CD4-positive, alpha-beta T cell (primary cell): ENCODE data around the gene MIEN1. TPM values are rescaled to one million over a fixed set of nuclear protein-coding genes. Genes with fewer than 3 reads are reported as not detected.

Experiments
- ATAC-seq: fragments of 200-7000 bp; cut with Tn5 transposase; one replicate; pipeline ENCODE4 v1.10.0; 2022; ENCODE audit warnings: mild to moderate bottlenecking; ENCODE audit not compliant: poor library complexity
- CTCF ChIA-PET: fragments of 350-600 bp; sonication (Branson Sonifier 250); formaldehyde crosslinking; loops from one replicate; lab custom pipeline; 2021; ENCODE audit warnings: antibody characterized with exemption, inconsistent platforms; lab: Charles Lee
- POLR2A ChIA-PET: fragments of 350-600 bp; sonication (Branson Sonifier 250); formaldehyde crosslinking; loops from one replicate; lab custom pipeline; 2021; ENCODE audit warnings: antibody characterized with exemption, inconsistent platforms; lab: Charles Lee
- DNase-seq, 14 experiments: peaks; one replicate each; pipeline ENCODE4 v3.0.0-alpha.2; 2013 to 2020; ENCODE audit warnings: mixed read lengths in 2 of 14
- H3K27ac ChIP-seq, 2 donors: one replicate each; pipeline versions ENCODE4 v1.5.1 to v1.7.0; 2013; ENCODE audit warnings: low read length in 2 of 2, low read depth in 1 of 2, mild to moderate bottlenecking in 1 of 2
- H3K27me3 ChIP-seq, 2 experiments: 1 replicate in 1 of 2; 2 replicates in 1 of 2; pipeline versions ENCODE4 v1.6.1 to v1.7.0; 2013; ENCODE audit warnings: low read length in 2 of 2, control low read depth in 1 of 2, mild to moderate bottlenecking in 1 of 2, moderate library complexity in 1 of 2; ENCODE audit not compliant: insufficient read depth in 2 of 2, control insufficient read depth in 1 of 2
- H3K36me3 ChIP-seq: one replicate; pipeline ENCODE4 v1.6.1; 2013; ENCODE audit warnings: low read length, control low read depth; ENCODE audit not compliant: insufficient read depth
- H3K4me1 ChIP-seq: one replicate; pipeline ENCODE4 v1.6.1; 2013; ENCODE audit warnings: low read length, control low read depth; ENCODE audit not compliant: insufficient read depth
- H3K4me3 ChIP-seq: one replicate; pipeline ENCODE4 v1.5.1; 2013; ENCODE audit warnings: mild to moderate bottlenecking, low read length, moderate library complexity
- H3K9me3 ChIP-seq, 2 experiments: 1 replicate in 1 of 2; 2 replicates in 1 of 2; pipeline versions ENCODE4 v1.6.1 to v1.7.0; 2013; ENCODE audit warnings: low read length in 2 of 2, mild to moderate bottlenecking in 2 of 2, control low read depth in 1 of 2, moderate library complexity in 1 of 2; ENCODE audit not compliant: control insufficient read depth in 1 of 2, insufficient read depth in 1 of 2
- H3K27ac Mint-ChIP-seq: one replicate; pipeline ENCODE4 v1.8.0; 2020; ENCODE audit warnings: mixed read lengths
- H3K27me3 Mint-ChIP-seq: one replicate; pipeline ENCODE4 v1.8.0; 2021; ENCODE audit warnings: mixed read lengths
- H3K36me3 Mint-ChIP-seq: one replicate; pipeline ENCODE4 v1.8.0; 2021; ENCODE audit warnings: low read depth, mixed read lengths
- H3K4me1 Mint-ChIP-seq: one replicate; pipeline ENCODE4 v1.8.0; 2021; ENCODE audit warnings: low read depth, mixed read lengths
- H3K4me3 Mint-ChIP-seq: one replicate; pipeline ENCODE4 v1.8.0; 2020; ENCODE audit warnings: mild to moderate bottlenecking, mixed read lengths
- H3K9me3 Mint-ChIP-seq: one replicate; pipeline ENCODE4 v1.8.0; 2020; ENCODE audit warnings: mixed read lengths
- CTCF ChIP-seq: fragments of 200-600 bp; IDR thresholded peaks from one replicate; pipeline ENCODE4 v1.8.0; 2022; ENCODE audit warnings: antibody characterized with exemption, mild to moderate bottlenecking
- intact Hi-C, 2 experiments: fragments of 100-400 bp; cut with DNase I in 1 of 2; cut with micrococcal nuclease in 1 of 2; formaldehyde crosslinking; loops; one replicate each; pipeline versions ENCODE4 v1.15.1 to v1.9.0; 2023 to 2025; cut with DNase I, micrococcal nuclease
- total RNA-seq, 174 experiments: library from RNA in 2 of 174; stranded (reverse) in 2 of 174; gene quantifications; one replicate each; pipeline ENCODE4 v1.2.3 and lab custom pipeline; 2021 to 2026

MIEN1 gene
- total RNA-seq, 2 experiments from 2014 or later = 31.5 to 32.3 TPM

- POLR2A ChIA-PET = no interaction called here
- intact Hi-C loops = no loop called here
- no peaks in the 10 kb centered on the region for H3K36me3 ChIP-seq
- no peaks in the 10 kb centered on the region for H3K9me3 ChIP-seq
- no peaks in the 10 kb centered on the region for H3K27me3 ChIP-seq
- peak overlapping the region; percentile 6 for H3K27ac Mint-ChIP-seq
- H3K4me1 ChIP-seq = peaks cover 1% of the 10 kb centered on the region
- DNase-seq (no peak), ATAC-seq (no peak)
- H3K27me3 Mint-ChIP-seq = no peaks in the 10 kb centered on the region
- H3K4me3 Mint-ChIP-seq = no peak overlapping the region
- H3K4me1 Mint-ChIP-seq = peaks cover 5% of the 10 kb centered on the region
- CTCF ChIA-PET = interaction anchor here (1.3 kb wide), 1 partner anchor 15 kb away, joined by 3 read pairs; no protein-coding TSS in a partner anchor
- H3K9me3 Mint-ChIP-seq = no peaks in the 10 kb centered on the region
- no peak overlapping the region for H3K27ac ChIP-seq
- TF ChIP-seq CTCF = no peak
- no peak overlapping the region for H3K4me3 ChIP-seq
- H3K36me3 Mint-ChIP-seq = no peaks in the 10 kb centered on the region
Measured at GRCh38 chr17:39747745-39748144, 17.4 kb upstream of the MIEN1 start.

- Histone ChIP-seq H3K4me1 (no peaks in the 10 kb centered on the region), H3K27ac (no peak overlapping the region), H3K36me3 (no peaks in the 10 kb centered on the region), H3K9me3 (no peaks in the 10 kb centered on the region), H3K4me3 (no peak overlapping the region), H3K27me3 (no peaks in the 10 kb centered on the region)
- Mint-ChIP-seq H3K9me3 (no peaks in the 10 kb centered on the region), H3K4me1 (no peaks in the 10 kb centered on the region), H3K36me3 (no peaks in the 10 kb centered on the region), H3K27ac (no peak overlapping the region), H3K27me3 (no peaks in the 10 kb centered on the region), H3K4me3 (no peak overlapping the region)
- no peak for ATAC-seq
- ChIA-PET POLR2A (no interaction called here), CTCF (no interaction called here)
- no peak for TF ChIP-seq CTCF
- intact Hi-C loops = no loop called here
- no peak for DNase-seq
Measured at GRCh38 chr17:39746145-39746461, 15.8 kb upstream of the MIEN1 start.

- ChIA-PET POLR2A (no interaction called here), CTCF (interaction anchor here (1.5 kb wide), 1 partner anchor 15 kb away, joined by 7 read pairs; the partner anchor contains the start of gene MIEN1)
- Mint-ChIP-seq H3K36me3 (no peaks in the 10 kb centered on the region), H3K27ac (no peak overlapping the region), H3K9me3 (no peaks in the 10 kb centered on the region), H3K4me3 (no peak overlapping the region), H3K4me1 (no peaks in the 10 kb centered on the region), H3K27me3 (no peaks in the 10 kb centered on the region)
- no peaks in the 10 kb centered on the region for H3K9me3 ChIP-seq
- ATAC-seq (no peak), DNase-seq (no peak)
- H3K27ac ChIP-seq = no peak overlapping the region
- no peak overlapping the region for H3K4me3 ChIP-seq
- no peaks in the 10 kb centered on the region for H3K27me3 ChIP-seq
- TF ChIP-seq CTCF = no peak
- intact Hi-C loops = no loop called here
- H3K36me3 ChIP-seq = no peaks in the 10 kb centered on the region
- no peaks in the 10 kb centered on the region for H3K4me1 ChIP-seq
Measured at GRCh38 chr17:39745335-39746144, 15.2 kb upstream of the MIEN1 start.
